NCI-H748 (cell line): ENCODE results near the gene MTX2.
"Not testable (repeated sequence)": the region's sequence is repeated elsewhere in the genome, so short reads cannot be mapped to it uniquely, and the experiment has no call there.

ENCODE experiments used
- DNase-seq: peaks from one replicate; lab custom pipeline; 2025; ENCODE audit not compliant: unreplicated experiment; lab: John Stamatoyannopoulos, UW

The MTX2 gene

GRCh38 chr2:176284461-176285049, 15.3 kb downstream of the MTX2 start:
- DNase-seq = peak; percentile 17

- no peak for DNase-seq
Measured at GRCh38 chr2:176285321-176285720, 16.1 kb downstream of the MTX2 start.

DNA sequence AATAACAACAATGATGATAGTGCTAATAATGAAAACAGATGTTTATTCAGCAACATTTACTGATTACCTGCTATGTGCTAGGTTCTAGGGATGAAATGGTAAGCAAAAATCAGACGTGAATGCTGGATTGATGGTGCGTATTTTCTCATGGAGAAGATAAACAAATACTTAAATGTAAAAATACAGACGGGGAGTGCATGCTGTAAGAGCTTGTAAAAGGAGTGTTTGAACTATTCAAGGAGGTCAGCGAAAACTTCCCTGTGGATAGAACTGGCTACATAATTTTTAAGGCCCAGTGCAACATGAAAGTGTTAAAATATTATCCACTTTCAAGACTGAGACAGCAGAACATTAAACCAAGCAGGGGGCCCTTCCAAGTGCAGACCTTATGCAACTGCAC, 22.1 kb downstream of the MTX2 start:
- DNase-seq = no peak

GRCh38 chr2:176291809-176292283, 22.6 kb downstream of the MTX2 start:
- no peak for DNase-seq

DNA sequence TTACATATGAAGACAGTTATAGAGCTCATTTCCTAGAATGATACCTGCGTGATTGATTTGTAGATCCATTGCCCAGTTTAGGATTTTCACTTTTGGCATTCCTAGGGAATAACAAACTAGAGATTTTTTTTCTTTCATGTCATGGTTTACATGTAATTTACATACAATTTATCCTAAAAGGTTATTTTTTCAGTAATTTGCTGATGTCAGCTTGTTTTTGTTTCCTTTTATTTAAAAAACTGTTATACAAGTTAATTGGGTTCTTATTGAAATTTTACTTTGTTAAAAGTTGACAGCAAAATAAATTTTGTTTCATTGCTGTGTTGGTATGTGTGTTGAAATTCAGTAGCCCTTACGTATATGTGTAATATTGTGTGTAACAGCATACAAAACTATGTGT, 23.4 kb downstream of the MTX2 start:
- no peak for DNase-seq

DNA sequence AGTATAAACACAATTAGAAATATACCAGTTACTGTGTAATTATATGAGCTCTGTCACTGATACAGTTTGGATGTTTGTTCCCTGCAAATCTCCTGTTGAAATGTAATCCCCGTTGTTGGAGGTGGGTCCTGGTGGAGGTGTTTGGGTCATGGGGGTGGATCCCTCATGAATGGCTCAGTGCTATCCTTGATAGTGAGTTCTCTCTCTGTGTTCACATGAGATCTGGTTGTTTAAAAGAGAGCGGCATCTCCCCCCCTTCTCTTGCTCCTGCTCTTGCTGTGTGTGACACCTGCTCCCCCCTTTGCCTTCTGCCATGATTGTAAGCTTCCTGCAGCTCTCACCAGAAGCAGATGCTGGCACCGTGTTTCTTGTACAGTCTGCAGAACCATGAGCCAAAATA, 24.1 kb downstream of the MTX2 start:
- DNase-seq = peak; percentile 57

GRCh38 chr2:176297067-176297466, 27.8 kb downstream of the MTX2 start:
- peak; percentile 10 for DNase-seq

GRCh38 chr2:176297737-176298136, 28.5 kb downstream of the MTX2 start:
- DNase-seq = no peak

DNA sequence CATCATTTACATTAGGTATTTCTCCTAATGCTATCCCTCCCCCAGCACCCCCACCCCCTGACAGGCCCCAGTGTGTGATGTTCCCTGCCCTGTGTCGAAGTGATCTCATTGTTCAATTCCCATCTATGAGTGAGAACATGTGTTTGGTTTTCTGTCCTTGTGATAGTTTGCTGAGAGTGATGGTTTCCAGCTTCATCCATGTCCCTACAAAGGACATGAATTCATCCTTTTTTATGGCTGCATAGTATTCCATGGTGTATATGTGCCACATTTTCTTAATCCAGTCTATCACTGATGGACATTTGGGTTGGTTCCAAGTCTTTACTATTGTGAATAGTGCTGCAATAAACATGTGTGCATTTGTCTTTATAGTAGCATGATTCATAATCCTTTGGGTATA, 36.8 kb downstream of the MTX2 start:
- DNase-seq = not testable (repeated sequence)

DNA sequence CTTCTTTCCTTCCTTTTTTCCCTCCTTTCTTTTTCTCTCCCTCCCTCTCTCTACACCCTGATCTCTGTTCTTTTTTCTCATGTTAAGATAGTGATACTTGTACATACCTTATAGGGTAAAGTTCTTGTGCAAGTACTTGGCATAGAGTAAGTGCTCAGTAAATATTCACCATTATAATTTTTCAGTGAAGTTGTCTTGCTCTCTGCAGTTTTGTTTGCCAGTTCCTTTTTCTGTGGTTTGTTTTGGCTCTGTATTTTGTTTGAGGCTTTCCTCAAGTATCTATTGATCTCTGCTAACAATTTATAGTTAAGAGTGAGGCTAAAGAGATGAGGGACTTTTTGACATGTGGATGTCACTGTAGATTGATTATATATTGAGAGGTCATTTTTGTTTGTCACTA, 48.0 kb downstream of the MTX2 start:
- no peak for DNase-seq

- no peak for DNase-seq
Measured at GRCh38 chr2:176317623-176318065, 48.4 kb downstream of the MTX2 start.

DNA sequence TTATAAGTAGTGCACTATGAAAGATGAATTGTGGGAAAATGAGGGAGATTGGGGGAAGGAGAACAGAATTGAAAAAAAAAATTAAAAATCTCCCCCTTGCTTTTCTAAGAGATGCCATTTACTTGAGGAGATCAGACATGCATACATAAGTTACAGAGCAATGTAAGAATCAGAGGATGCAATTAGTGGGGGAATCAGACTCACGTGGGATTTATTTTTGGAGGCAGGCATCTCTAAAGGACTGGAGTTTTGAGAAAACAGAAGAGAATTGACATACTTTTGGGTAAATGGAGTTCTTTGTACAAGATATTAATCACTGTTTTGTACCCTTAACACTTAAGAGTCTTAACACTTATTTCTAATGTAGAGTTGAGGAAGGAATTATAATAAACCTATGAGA, 52.7 kb downstream of the MTX2 start:
- DNase-seq = no peak

GRCh38 chr2:176324862-176325261, 55.6 kb downstream of the MTX2 start:
- no peak for DNase-seq

GRCh38 chr2:176325732-176326131, 56.5 kb downstream of the MTX2 start:
- DNase-seq = peak; percentile 83

GRCh38 chr2:176328149-176328548, 58.9 kb downstream of the MTX2 start:
- DNase-seq = no peak

GRCh38 chr2:176330612-176331011, 61.4 kb downstream of the MTX2 start:
- no peak for DNase-seq

- DNase-seq = no peak
Measured at GRCh38 chr2:176331646-176332045, 62.4 kb downstream of the MTX2 start.

- no peak for DNase-seq
Measured at GRCh38 chr2:176334729-176335128, 65.5 kb downstream of the MTX2 start.

DNA sequence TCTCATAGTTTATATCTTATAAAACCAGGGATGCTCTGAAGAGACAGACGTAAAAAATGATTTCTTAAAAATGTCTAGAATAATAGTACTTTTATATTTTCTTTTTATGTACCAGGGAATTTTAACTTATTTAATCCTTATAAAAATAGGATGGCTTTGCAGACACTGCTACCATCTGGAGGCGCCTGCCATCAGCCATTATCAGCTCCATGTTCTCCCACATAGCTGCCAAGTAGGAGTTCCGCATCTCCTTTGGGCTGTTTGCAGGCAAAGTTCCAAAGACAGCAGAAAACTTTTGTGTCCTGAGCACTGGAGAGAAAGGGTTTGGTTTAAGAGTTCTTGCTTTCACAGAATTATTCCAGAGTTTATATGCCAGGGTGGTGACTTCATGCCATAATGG, 69.2 kb downstream of the MTX2 start:
- DNase-seq = no peak

DNA sequence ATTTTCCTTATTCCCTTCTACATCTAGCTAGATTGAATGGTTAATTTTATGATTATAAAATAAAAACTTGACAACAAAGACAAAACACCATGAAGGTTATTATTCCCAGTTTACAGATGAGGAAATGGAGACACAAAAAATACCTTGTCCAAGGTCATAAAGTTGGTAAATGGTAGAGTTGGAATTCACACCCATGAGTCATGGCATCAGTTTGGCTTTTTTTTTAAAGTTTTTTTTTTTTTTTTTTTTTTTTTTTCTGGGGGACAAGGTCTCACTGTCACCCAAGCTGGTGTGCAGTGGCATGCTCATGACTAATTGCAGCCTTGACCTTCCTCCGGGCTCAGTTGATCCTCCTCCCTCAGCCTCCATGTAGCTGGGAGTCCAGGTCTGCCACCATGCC, 70.0 kb downstream of the MTX2 start:
- no peak for DNase-seq

DNA sequence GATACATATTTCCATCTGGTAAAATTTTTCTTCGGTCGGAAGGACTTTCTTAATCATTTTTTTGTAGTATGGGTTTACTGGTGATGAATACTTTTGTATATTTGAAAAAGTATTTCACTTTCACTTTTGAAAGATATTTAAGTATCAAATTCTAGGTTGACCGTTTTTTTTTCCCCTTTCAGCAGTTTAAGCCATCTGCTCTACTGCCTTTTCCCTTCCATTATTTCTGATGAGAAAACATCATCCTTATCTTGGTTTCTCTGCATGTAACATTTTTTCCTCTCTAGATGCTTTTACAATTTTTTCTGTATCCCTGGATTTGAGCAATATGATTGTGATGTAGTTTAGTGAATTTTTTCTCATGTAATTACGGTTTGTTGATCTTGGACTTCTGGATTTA, 87.0 kb downstream of the MTX2 start:
- DNase-seq = no peak

DNA sequence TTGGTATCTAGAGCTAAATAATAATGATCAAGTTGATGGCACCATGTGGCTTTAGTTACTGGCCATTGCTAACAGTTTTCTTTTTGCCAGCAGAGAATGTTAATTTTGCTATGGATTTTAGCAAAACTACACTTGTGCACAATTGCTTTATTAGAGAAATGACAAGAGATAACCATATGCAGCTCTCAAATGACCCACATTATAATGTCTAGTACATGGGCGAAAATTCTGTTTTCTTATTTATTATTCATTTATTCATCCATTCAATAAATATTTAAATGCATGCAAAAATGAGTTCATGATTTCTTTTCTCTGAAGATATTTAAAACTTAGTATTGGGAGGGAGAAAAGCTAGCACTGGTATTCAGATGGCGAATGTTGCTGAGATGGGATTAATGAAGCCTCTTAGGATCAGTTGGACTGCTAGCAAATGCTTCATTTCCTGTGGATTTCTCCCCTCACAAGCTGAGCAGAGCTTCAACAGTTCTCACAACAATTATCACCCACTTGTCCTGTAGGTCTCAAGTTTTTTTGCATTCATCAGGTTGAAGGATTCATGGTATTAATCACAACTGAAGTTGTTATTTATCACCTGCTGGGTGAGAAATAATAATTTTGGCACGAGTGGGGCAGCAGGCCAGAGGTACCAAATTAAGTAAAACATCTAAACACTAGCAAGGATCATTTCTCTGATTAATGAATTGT, 95.2 kb downstream of the MTX2 start:
- no peak for DNase-seq

- no peak for DNase-seq
Measured at GRCh38 chr2:176368349-176368748, 99.1 kb downstream of the MTX2 start.
